HTR-8/SVneo (cell line): ENCODE results near the gene CENPF.

Experiments used
- DNase-seq: peaks from one replicate; pipeline ENCODE4 v3.0.0; 2011; ENCODE audit warnings: low spot score, mixed read lengths; ENCODE audit not compliant: insufficient read length
- FAIRE-seq: peaks from 2 replicates; lab custom pipeline; 2011; peaks lifted over from hg19 to GRCh38; lab: Jason Lieb, UNC

Gene CENPF

GRCh38 chr1:214688891-214689290 lies 85.9 kb downstream of the CENPF start:
- no peak for FAIRE-seq

DNA sequence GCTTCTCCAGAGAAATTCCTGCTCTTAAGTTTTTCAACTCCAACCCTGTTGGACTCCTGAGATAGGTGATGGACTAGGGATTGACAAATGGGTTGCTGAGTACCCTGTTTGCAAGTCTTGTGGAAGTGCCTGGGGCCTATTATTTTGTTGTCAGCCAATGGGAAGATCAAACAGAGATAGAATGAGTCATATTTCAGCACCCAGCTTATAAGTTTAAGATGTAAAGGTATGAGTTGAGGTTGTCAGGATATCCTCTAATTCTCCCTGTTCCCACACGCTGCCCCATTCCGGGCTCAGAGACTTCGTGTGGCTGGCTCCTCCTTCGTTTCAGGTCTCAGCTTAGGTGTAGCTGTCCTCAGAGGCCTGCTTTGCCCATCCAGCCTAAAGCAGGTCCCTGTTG lies 91.8 kb downstream of the CENPF start:
- no peak for DNase-seq
- no peak for FAIRE-seq

More at GRCh38 chr1:214688891-214689290, 85.9 kb downstream of the CENPF start:
- no peak for DNase-seq

- no peak for FAIRE-seq
- DNase-seq: no peak
These were observed 95.6 kb downstream of the CENPF start for GRCh38 chr1:214698559-214698958.

GRCh38 chr1:214700437-214700836 lies 97.4 kb downstream of the CENPF start:
- no peak for FAIRE-seq
- no peak for DNase-seq

DNA sequence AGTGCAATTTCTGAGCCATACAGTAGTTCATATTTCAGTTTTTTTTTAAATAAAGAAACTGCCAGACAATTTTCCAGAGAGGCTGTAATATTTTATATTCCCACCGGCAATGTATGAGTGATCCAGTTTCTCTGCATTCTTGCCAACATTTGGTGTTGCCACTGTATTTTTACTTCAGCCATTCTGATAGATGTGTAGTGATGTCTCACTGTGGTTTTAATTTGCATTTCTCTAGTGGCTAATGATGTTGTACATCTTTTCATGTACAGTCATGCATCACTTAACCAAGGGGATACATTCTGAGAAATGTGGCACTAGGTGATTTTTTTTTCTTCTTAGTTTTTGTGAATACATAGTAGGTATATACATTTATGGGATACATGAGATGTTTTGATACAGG lies 99.6 kb downstream of the CENPF start:
- FAIRE-seq: no peak

DNA sequence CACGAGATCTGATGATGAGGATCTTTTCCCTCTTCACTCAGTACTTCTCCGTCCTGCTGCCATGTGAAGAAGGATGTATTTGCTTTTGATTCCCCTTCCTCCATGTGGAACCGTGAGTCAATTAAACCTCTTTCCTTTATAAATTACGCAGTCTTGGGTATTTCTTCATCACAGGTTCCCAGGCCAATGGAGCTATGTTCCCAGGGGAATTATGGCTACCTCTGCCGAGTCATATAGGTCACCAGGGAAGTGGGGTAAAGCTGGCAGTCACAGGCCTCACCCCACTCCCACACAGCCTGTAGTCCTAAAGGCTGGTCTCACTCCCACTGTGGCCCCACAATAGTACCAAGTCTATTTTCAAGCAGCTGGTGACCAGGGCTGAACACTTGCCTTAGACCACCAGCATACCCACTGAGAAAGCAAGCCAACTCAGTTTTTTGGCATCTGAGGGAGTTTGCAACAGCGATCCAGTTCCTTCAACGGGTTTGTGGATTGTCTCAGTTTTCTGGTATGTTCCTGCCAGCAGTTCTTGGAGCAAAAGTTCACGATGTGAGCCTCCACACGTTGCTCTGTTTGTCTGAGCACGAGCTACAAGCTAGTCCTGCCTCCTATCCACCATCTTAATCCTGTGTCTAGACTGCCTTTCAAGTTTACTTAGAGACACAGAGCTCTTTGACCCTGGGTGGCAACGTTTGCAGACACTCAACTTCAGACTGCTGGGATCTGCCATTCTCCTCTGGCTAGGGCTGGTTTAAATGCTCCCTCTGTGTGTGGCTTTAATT lies 104.5 kb downstream of the CENPF start:
- DNase-seq: no peak
- FAIRE-seq: no peak

More for the DNA sequence above, 99.6 kb downstream of the CENPF start:
- DNase-seq: no peak

GRCh38 chr1:214708321-214708955 lies 105.4 kb downstream of the CENPF start:
- DNase-seq: no peak
- no peak for FAIRE-seq

DNA sequence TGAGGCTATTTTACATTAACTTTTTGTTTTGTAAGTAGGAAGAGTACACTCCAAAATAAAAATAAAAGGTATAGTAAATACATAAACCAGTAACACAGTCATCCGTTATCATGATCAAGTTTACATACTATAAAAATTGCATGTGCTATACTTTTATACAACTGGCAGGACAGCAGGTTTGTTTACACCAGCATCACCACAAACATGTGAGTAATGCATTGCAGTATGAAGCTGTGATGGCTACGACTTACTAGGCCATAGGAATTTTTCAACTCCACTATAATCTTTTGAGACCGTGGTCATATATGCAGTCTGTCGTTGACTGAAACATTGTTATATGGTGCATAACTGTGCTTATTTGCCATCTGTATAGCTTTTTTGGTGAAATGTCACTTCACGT lies 106.2 kb downstream of the CENPF start:
- FAIRE-seq (no peak), DNase-seq (no peak)

DNA sequence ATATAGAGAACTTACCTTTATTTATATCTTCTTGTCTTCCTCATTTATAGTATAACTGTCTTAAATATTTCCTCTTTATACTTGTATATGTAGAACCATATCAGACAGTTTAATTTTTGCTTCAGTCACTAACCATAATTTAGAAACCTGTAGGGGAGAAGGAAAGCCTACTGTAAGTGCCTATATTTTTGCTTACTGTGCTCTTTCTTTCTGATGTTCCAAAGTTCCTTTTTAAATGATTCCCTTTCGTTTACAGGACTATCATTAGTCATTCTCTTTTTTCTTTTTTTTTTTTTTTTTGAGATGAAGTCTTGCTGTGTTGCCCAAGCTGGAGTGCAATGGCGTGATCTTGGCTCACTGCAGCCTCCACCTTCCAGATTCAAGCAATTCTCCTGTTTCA lies 109.7 kb downstream of the CENPF start:
- FAIRE-seq: no peak
- no peak for DNase-seq
